Peyer's patch (tissue), 4 donors: ENCODE results near the gene FCER1G. TPM values are rescaled to one million over a fixed set of nuclear protein-coding genes. Genes with fewer than 3 reads are reported as not detected.
A peak's percentile ranks its signal among the peaks of the same experiment; 100 is the strongest.

Experiments
- DNase-seq, 3 donors: peaks; one replicate each; pipeline ENCODE4 v3.0.0-alpha.2; 2017 to 2019
- H3K27ac ChIP-seq, 4 donors: fragments of 200-600 bp; sonication (generic); one replicate each; pipeline ENCODE4 v1.5.1; 2016 to 2019
- H3K27me3 ChIP-seq, 2 donors: fragments of 200-600 bp; sonication (generic); one replicate each; pipeline ENCODE4 v1.5.1; 2019
- H3K36me3 ChIP-seq, 3 donors: fragments of 200-600 bp; sonication (generic); one replicate each; pipeline ENCODE4 v1.5.1; 2016 to 2019
- H3K4me1 ChIP-seq, 4 donors: fragments of 200-600 bp; sonication (generic); one replicate each; pipeline ENCODE4 v1.5.1; 2016 to 2019
- H3K4me3 ChIP-seq, 4 donors: fragments of 200-600 bp; sonication (generic); 1 replicate in 3 of 4; 2 replicates in 1 of 4; pipeline ENCODE4 v1.5.1; 2016 to 2019; ENCODE audit warnings: mild to moderate bottlenecking in 1 of 4
- H3K9me3 ChIP-seq, 4 donors: fragments of 200-600 bp; sonication (generic); one replicate each; pipeline ENCODE4 v1.5.1; 2016 to 2019; ENCODE audit warnings: mild to moderate bottlenecking in 1 of 4
- CTCF ChIP-seq, 6 experiments: fragments of 450-650 bp in 4 of 6; fragments of 200-600 bp in 2 of 6; sonication (generic) in 1 of 6; IDR thresholded peaks; one replicate each; pipeline ENCODE4 v1.5.1; 2017 to 2019; ENCODE audit warnings: antibody characterized with exemption in 6 of 6, mild to moderate bottlenecking in 3 of 6, moderate library complexity in 1 of 6
- POLR2A ChIP-seq, 2 donors: fragments of 450-650 bp; IDR thresholded peaks; one replicate each; pipeline ENCODE4 v1.5.1; 2017; ENCODE audit warnings: antibody characterized with exemption in 2 of 2, mild to moderate bottlenecking in 2 of 2, moderate library complexity in 2 of 2
- total RNA-seq, 4 donors: library from RNA; depleted of rRNA; stranded (reverse); fragments of >200 nt; gene quantifications; one replicate each; pipeline ENCODE4 v1.1.0, GENCODE V29; 2016

Gene FCER1G
- total RNA-seq, 4 donors from 2014 or later = 5.1 to 33.8 (median 11.9) TPM; not detected in 1

- Histone ChIP-seq H3K4me1 (peaks cover 0 to 21% (median 0%) of the 10 kb centered on the region in 4 donors), H3K27me3 (peaks cover 0 to 9% of the 10 kb centered on the region in 2 donors), H3K36me3 (no peaks in the 10 kb centered on the region), H3K9me3 (peaks cover 0 to 12% (median 5%) of the 10 kb centered on the region in 4 donors), H3K4me3 (peak within 1 kb of the TSS in 3 of 4 donors; percentile 45 to 59 (median 53)), H3K27ac (no peak within 1 kb of the TSS)
- peak; percentile 20 to 59 (median 54) for DNase-seq
- TF ChIP-seq CTCF (IDR thresholded peaks at IDR 0.05) (no peak), POLR2A (IDR thresholded peaks at IDR 0.05) (no peak)
These were observed 43.6 kb downstream of the FCER1G start, which contains the start of gene PCP4L1 for GRCh38 chr1:161258439-161259344. Gene PCP4L1, plus strand, starts transcription at chr1:161258745. Its CDS starts 230 bp downstream, at chr1:161258975.

DNA sequence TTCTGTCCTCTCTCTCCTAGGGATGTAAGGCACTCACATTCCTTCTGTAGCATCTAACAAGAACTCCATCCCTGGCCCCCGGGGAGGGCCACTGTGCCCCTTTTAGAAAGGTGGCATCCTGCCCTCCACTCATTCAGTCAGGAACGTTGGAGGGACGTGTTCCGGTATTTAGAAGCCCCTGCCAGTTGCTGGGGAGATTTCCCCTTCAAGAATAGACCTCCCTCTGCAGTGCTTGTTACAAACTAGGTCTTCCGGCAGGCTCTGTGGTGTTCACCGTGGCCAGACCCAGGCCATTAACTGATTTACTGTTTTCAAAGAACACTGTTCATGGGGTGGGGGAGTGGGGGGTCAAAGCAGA is 44.2 kb downstream of the FCER1G start:
- peaks cover 0 to 21% (median 0%) of the 10 kb centered on the region in 4 donors for H3K4me1 ChIP-seq
- H3K27me3 ChIP-seq = peaks cover 0 to 9% of the 10 kb centered on the region in 2 donors
- no peak for TF ChIP-seq POLR2A (IDR thresholded peaks at IDR 0.05)
- TF ChIP-seq CTCF (IDR thresholded peaks at IDR 0.05) = no peak
- DNase-seq = no peak
- H3K36me3 ChIP-seq = no peaks in the 10 kb centered on the region
- H3K27ac ChIP-seq = no peak overlapping the region
- H3K4me3 ChIP-seq = peak overlapping the region in 2 of 4 donors; percentile 53 to 59
- peaks cover 0 to 12% (median 5%) of the 10 kb centered on the region in 4 donors for H3K9me3 ChIP-seq

GRCh38 chr1:161259765-161260164 is 44.7 kb downstream of the FCER1G start:
- Histone ChIP-seq H3K36me3 (no peaks in the 10 kb centered on the region), H3K4me1 (peaks cover 0 to 21% (median 0%) of the 10 kb centered on the region in 4 donors), H3K4me3 (no peak overlapping the region), H3K9me3 (peaks cover 0 to 12% (median 5%) of the 10 kb centered on the region in 4 donors), H3K27ac (no peak overlapping the region), H3K27me3 (peaks cover 0 to 9% of the 10 kb centered on the region in 2 donors)
- no peak for DNase-seq
- TF ChIP-seq CTCF (IDR thresholded peaks at IDR 0.05) (no peak), POLR2A (IDR thresholded peaks at IDR 0.05) (no peak)

- no peak for DNase-seq
- H3K27ac ChIP-seq = no peak overlapping the region
These were observed 45.5 kb downstream of the FCER1G start for GRCh38 chr1:161260376-161261260.

More at GRCh38 chr1:161260376-161261260, 45.5 kb downstream of the FCER1G start:
- Histone ChIP-seq H3K9me3 (peaks cover 0 to 12% (median 5%) of the 10 kb centered on the region in 4 donors), H3K4me1 (peaks cover 0 to 21% (median 0%) of the 10 kb centered on the region in 4 donors), H3K36me3 (no peaks in the 10 kb centered on the region), H3K27me3 (peaks cover 0 to 9% of the 10 kb centered on the region in 2 donors), H3K4me3 (no peak overlapping the region)
- TF ChIP-seq CTCF (IDR thresholded peaks at IDR 0.05) = no peak
- no peak for TF ChIP-seq POLR2A (IDR thresholded peaks at IDR 0.05)
